ENCODE results near the gene ZNF701. TPM values are rescaled to one million over a fixed set of nuclear protein-coding genes. Genes with fewer than 3 reads are reported as not detected.

ZNF701 gene
- total RNA-seq, 1 experiment from 2014 or later, result 6.3 TPM

Other genes starting within 250 kb of the ZNF701 start
- gene ZNF610, start 234.0 kb upstream of the ZNF701 start, total RNA-seq (2014; rRNA removed; shearing (Covaris generic)), result 1.3 and 1.4 TPM in 2 replicates
- gene ZNF880, start 200.4 kb upstream of the ZNF701 start, total RNA-seq (2014; rRNA removed; shearing (Covaris generic)), result 0.12 and 0.22 TPM in 2 replicates
- gene ZNF528, start 172.4 kb upstream of the ZNF701 start, total RNA-seq (2014; rRNA removed; shearing (Covaris generic)), result 0.43 and 8.6 TPM in 2 replicates
- gene ZNF534, start 141.1 kb upstream of the ZNF701 start, total RNA-seq (2014; rRNA removed; shearing (Covaris generic)), result not detected in 2 replicates
- not detected in 2 replicates for gene ZNF578, start 116.7 kb upstream of the ZNF701 start, total RNA-seq (2014; rRNA removed; shearing (Covaris generic))
- gene ZNF808, start 42.6 kb upstream of the ZNF701 start, total RNA-seq (2014; rRNA removed; shearing (Covaris generic)), result 2.2 and 2.5 TPM in 2 replicates
- 57.1 and 57.3 TPM in 2 replicates for gene ZNF83, start 68.1 kb downstream of the ZNF701 start, total RNA-seq (2014; rRNA removed; shearing (Covaris generic))
- gene ZNF611, start 164.8 kb downstream of the ZNF701 start, total RNA-seq (2014; rRNA removed; shearing (Covaris generic)), result 9.7 and 11.7 TPM in 2 replicates
- gene ZNF600, start 216.5 kb downstream of the ZNF701 start, total RNA-seq (2014; rRNA removed; shearing (Covaris generic)), result 0.12 TPM in 1 of 2 replicates, not detected in the other

All from A172 (cell line).